ENCODE measurements around the gene DPYD.

DNA sequence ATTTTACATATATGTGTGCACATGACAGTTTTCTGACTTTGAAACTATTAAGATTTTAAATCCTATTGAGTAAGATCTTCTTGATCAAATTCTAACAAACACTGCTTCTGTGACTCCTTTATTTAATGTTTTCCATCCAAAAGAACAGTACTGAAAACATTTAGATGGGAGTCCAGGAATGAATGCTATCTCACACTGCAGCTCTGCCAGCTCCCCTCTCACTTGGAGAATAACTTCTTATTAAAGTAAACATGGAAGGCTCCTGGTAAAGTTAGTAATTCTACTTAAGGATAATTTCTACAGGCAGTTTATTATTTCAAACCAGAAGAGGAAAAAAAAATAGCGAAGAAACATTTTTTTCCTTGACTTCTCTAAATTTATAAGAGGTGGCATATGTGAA, 349.1 kb downstream of the DPYD start:
- TF ChIP-seq, protein P1, sequence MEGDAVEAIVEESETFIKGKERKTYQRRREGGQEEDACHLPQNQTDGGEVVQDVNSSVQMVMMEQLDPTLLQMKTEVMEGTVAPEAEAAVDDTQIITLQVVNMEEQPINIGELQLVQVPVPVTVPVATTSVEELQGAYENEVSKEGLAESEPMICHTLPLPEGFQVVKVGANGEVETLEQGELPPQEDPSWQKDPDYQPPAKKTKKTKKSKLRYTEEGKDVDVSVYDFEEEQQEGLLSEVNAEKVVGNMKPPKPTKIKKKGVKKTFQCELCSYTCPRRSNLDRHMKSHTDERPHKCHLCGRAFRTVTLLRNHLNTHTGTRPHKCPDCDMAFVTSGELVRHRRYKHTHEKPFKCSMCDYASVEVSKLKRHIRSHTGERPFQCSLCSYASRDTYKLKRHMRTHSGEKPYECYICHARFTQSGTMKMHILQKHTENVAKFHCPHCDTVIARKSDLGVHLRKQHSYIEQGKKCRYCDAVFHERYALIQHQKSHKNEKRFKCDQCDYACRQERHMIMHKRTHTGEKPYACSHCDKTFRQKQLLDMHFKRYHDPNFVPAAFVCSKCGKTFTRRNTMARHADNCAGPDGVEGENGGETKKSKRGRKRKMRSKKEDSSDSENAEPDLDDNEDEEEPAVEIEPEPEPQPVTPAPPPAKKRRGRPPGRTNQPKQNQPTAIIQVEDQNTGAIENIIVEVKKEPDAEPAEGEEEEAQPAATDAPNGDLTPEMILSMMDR (IDR thresholded peaks at IDR 0.05): no peak
- no peak for TF ChIP-seq POLR2A (IDR thresholded peaks at IDR 0.05)

Measured in ovary (tissue), 3 donors.